H1 (cell line): ENCODE results near the gene BEND4. TPM values are rescaled to one million over a fixed set of nuclear protein-coding genes. Genes with fewer than 3 reads are reported as not detected.

Source experiments
- BACH1 ChIP-seq: IDR thresholded peaks from 2 replicates; pipeline ENCODE4 v1.6.1; 2012; ENCODE audit warnings: low read length, improper control_type of control experiment
- BRCA1 ChIP-seq: IDR thresholded peaks from 2 replicates; pipeline ENCODE4 v1.6.1; 2012; ENCODE audit warnings: low read depth, low read length, improper control_type of control experiment
- CBX5 ChIP-seq: fragments of 300-800, 300-1000 bp; sonication (generic); IDR thresholded peaks from 2 replicates; pipeline ENCODE4 v1.7.1; 2016; ENCODE audit warnings: antibody characterized with exemption, low read length, low read depth
- HDAC6 ChIP-seq: IDR thresholded peaks from one replicate; pipeline ENCODE4 v1.7.1; 2012; ENCODE audit warnings: low read depth, mild to moderate bottlenecking, inconsistent platforms, low read length, moderate library complexity
- PHF8 ChIP-seq: fragments of 200-600 bp; sonication (generic); conservative IDR thresholded peaks from 2 replicates; pipeline ENCODE4 v1.7.1; 2012; ENCODE audit warnings: low read depth, mild to moderate bottlenecking, inconsistent platforms, low read length, moderate library complexity
- RAD21 ChIP-seq, 2 experiments: IDR thresholded peaks in 1 of 2; conservative IDR thresholded peaks in 1 of 2; 2 replicates each; pipeline ENCODE4 v1.6.1; 2011; ENCODE audit warnings: low read depth in 2 of 2, low read length in 2 of 2, improper control_type of control experiment in 1 of 2, inconsistent platforms in 1 of 2, mild to moderate bottlenecking in 1 of 2, moderate library complexity in 1 of 2
- RFX5 ChIP-seq: IDR thresholded peaks from 2 replicates; pipeline ENCODE4 v1.6.1; 2011; ENCODE audit warnings: low read depth, low read length, improper control_type of control experiment, borderline replicate concordance
- SP4 ChIP-seq: IDR thresholded peaks from 2 replicates; pipeline ENCODE4 v1.6.1; 2012; ENCODE audit warnings: low read length, inconsistent platforms
- ZNF274 ChIP-seq: IDR thresholded peaks from 2 replicates; pipeline ENCODE4 v1.7.0; 2012; ENCODE audit warnings: low read length, borderline replicate concordance; ENCODE audit errors: extremely low read depth
- polyA plus RNA-seq, 7 experiments: library from polyadenylated mRNA; depleted of rRNA in 3 of 7; stranded (reverse) in 5 of 7; unstranded in 2 of 7; fragments of >200 nt in 5 of 7; fragments of 200-250 nt in 2 of 7; gene quantifications; 1 replicate in 5 of 7; 2 replicates in 1 of 7; 4 replicates in 1 of 7; pipeline versions ENCODE4 v1.2.1 to v1.2.3, GENCODE V29; 2011 to 2013; ENCODE audit warnings: missing spikeins in 2 of 7, mixed read lengths in 2 of 7
- total RNA-seq: library from RNA; stranded (reverse); fragmentation: NEBNext Ultra II Directional; extraction: Animal tissue kit (Norgen Biotek cat#: 25700); gene quantifications from 2 replicates; pipeline ENCODE4 v1.2.1, GENCODE V29; 2021
- TF ChIP-seq, protein P1 (sequence below): fragments of 300-600 bp; sonication (generic); IDR thresholded peaks from 2 replicates; pipeline ENCODE4 v1.7.1; 2012; ENCODE audit warnings: low read length, moderate library complexity, mild to moderate bottlenecking, inconsistent platforms; ENCODE audit not compliant: insufficient replicate concordance

The BEND4 gene
- total and polyA plus RNA-seq, 2 of the 8 experiments (the other 6 are each of a cell fraction or from before 2014, with no cell fraction given) = 12.2 to 45.4 TPM

GRCh38 chr4:42136371-42136770 lies 16.1 kb downstream of the BEND4 start (continued):
- TF ChIP-seq, protein P1, sequence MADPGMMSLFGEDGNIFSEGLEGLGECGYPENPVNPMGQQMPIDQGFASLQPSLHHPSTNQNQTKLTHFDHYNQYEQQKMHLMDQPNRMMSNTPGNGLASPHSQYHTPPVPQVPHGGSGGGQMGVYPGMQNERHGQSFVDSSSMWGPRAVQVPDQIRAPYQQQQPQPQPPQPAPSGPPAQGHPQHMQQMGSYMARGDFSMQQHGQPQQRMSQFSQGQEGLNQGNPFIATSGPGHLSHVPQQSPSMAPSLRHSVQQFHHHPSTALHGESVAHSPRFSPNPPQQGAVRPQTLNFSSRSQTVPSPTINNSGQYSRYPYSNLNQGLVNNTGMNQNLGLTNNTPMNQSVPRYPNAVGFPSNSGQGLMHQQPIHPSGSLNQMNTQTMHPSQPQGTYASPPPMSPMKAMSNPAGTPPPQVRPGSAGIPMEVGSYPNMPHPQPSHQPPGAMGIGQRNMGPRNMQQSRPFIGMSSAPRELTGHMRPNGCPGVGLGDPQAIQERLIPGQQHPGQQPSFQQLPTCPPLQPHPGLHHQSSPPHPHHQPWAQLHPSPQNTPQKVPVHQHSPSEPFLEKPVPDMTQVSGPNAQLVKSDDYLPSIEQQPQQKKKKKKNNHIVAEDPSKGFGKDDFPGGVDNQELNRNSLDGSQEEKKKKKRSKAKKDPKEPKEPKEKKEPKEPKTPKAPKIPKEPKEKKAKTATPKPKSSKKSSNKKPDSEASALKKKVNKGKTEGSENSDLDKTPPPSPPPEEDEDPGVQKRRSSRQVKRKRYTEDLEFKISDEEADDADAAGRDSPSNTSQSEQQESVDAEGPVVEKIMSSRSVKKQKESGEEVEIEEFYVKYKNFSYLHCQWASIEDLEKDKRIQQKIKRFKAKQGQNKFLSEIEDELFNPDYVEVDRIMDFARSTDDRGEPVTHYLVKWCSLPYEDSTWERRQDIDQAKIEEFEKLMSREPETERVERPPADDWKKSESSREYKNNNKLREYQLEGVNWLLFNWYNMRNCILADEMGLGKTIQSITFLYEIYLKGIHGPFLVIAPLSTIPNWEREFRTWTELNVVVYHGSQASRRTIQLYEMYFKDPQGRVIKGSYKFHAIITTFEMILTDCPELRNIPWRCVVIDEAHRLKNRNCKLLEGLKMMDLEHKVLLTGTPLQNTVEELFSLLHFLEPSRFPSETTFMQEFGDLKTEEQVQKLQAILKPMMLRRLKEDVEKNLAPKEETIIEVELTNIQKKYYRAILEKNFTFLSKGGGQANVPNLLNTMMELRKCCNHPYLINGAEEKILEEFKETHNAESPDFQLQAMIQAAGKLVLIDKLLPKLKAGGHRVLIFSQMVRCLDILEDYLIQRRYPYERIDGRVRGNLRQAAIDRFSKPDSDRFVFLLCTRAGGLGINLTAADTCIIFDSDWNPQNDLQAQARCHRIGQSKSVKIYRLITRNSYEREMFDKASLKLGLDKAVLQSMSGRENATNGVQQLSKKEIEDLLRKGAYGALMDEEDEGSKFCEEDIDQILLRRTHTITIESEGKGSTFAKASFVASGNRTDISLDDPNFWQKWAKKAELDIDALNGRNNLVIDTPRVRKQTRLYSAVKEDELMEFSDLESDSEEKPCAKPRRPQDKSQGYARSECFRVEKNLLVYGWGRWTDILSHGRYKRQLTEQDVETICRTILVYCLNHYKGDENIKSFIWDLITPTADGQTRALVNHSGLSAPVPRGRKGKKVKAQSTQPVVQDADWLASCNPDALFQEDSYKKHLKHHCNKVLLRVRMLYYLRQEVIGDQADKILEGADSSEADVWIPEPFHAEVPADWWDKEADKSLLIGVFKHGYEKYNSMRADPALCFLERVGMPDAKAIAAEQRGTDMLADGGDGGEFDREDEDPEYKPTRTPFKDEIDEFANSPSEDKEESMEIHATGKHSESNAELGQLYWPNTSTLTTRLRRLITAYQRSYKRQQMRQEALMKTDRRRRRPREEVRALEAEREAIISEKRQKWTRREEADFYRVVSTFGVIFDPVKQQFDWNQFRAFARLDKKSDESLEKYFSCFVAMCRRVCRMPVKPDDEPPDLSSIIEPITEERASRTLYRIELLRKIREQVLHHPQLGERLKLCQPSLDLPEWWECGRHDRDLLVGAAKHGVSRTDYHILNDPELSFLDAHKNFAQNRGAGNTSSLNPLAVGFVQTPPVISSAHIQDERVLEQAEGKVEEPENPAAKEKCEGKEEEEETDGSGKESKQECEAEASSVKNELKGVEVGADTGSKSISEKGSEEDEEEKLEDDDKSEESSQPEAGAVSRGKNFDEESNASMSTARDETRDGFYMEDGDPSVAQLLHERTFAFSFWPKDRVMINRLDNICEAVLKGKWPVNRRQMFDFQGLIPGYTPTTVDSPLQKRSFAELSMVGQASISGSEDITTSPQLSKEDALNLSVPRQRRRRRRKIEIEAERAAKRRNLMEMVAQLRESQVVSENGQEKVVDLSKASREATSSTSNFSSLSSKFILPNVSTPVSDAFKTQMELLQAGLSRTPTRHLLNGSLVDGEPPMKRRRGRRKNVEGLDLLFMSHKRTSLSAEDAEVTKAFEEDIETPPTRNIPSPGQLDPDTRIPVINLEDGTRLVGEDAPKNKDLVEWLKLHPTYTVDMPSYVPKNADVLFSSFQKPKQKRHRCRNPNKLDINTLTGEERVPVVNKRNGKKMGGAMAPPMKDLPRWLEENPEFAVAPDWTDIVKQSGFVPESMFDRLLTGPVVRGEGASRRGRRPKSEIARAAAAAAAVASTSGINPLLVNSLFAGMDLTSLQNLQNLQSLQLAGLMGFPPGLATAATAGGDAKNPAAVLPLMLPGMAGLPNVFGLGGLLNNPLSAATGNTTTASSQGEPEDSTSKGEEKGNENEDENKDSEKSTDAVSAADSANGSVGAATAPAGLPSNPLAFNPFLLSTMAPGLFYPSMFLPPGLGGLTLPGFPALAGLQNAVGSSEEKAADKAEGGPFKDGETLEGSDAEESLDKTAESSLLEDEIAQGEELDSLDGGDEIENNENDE = peak; percentile 41
- no peak for TF ChIP-seq SP4
- no peak for TF ChIP-seq BACH1
- no peak for TF ChIP-seq ZNF274
- TF ChIP-seq RAD21 (IDR thresholded peaks at IDR 0.05 in 1 of 2, conservative IDR thresholded peaks at IDR 0.05 in 1 of 2; ENCODE audit: low read depth in 2 of 2, low read length in 2 of 2) = no peak
- TF ChIP-seq RFX5 = no peak
- TF ChIP-seq CBX5 = no peak
- TF ChIP-seq HDAC6 = no peak
- no peak for TF ChIP-seq BRCA1
- TF ChIP-seq PHF8 = no peak
